Measurements from ENCODE around the gene PALLD. TPM values are rescaled to one million over a fixed set of nuclear protein-coding genes. Genes with fewer than 3 reads are reported as not detected.

The PALLD gene
- total RNA-seq, 2 experiments from 2014 or later: 0.49 to 0.78 TPM

DNA sequence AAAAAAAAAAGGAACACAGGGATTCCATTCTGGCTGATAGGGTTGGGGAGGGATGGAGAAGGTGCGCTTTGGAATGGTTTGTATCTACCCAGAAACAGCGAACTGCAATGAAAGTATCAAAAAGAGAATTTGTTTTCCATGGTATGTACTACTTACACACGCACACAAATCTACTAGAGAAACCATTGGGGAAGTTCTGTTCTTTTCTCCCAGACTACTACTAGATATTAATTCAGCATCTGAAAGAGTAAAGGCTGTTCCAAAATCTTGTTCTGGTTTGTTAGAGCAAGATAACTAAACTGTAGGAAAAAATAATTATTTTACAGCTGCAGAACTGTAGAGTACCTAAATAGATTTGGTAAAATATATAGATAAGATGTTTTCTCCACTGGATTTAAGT, 394.8 kb downstream of the PALLD start:
- Histone ChIP-seq H3K4me1 (ENCODE audit: insufficient read depth, low read length) (no peaks in the 10 kb centered on the region), H3K4me3 (ENCODE audit: low read length) (no peak overlapping the region), H3K36me3 (ENCODE audit: insufficient read depth, low read length) (no peaks in the 10 kb centered on the region), H3K9me3 (ENCODE audit: control insufficient read depth in 1 of 2, insufficient read depth in 1 of 2, low read length in 2 of 2) (no peaks in the 10 kb centered on the region), H3K27ac (ENCODE audit: low read depth in 1 of 2, low read length in 2 of 2) (no peak overlapping the region), H3K27me3 (ENCODE audit: control insufficient read depth in 1 of 2, insufficient read depth in 2 of 2, low read length in 2 of 2) (no peaks in the 10 kb centered on the region)
- peaks cover 6% of the 10 kb centered on the region for H3K36me3 Mint-ChIP-seq (ENCODE audit: low read depth)
- H3K4me3 Mint-ChIP-seq: no peak overlapping the region
- ChIA-PET CTCF (no interaction called here), POLR2A (no interaction called here)
- H3K27ac Mint-ChIP-seq: no peak overlapping the region
- intact Hi-C loops (cut with DNase I, micrococcal nuclease): no loop called here
- no peaks in the 10 kb centered on the region for H3K9me3 Mint-ChIP-seq
- ATAC-seq (ENCODE audit: poor library complexity) (no peak), DNase-seq (no peak)
- H3K27me3 Mint-ChIP-seq: no peaks in the 10 kb centered on the region
- TF ChIP-seq, protein P1, sequence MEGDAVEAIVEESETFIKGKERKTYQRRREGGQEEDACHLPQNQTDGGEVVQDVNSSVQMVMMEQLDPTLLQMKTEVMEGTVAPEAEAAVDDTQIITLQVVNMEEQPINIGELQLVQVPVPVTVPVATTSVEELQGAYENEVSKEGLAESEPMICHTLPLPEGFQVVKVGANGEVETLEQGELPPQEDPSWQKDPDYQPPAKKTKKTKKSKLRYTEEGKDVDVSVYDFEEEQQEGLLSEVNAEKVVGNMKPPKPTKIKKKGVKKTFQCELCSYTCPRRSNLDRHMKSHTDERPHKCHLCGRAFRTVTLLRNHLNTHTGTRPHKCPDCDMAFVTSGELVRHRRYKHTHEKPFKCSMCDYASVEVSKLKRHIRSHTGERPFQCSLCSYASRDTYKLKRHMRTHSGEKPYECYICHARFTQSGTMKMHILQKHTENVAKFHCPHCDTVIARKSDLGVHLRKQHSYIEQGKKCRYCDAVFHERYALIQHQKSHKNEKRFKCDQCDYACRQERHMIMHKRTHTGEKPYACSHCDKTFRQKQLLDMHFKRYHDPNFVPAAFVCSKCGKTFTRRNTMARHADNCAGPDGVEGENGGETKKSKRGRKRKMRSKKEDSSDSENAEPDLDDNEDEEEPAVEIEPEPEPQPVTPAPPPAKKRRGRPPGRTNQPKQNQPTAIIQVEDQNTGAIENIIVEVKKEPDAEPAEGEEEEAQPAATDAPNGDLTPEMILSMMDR (IDR thresholded peaks at IDR 0.05): no peak
- H3K4me1 Mint-ChIP-seq (ENCODE audit: low read depth): no peaks in the 10 kb centered on the region

DNA sequence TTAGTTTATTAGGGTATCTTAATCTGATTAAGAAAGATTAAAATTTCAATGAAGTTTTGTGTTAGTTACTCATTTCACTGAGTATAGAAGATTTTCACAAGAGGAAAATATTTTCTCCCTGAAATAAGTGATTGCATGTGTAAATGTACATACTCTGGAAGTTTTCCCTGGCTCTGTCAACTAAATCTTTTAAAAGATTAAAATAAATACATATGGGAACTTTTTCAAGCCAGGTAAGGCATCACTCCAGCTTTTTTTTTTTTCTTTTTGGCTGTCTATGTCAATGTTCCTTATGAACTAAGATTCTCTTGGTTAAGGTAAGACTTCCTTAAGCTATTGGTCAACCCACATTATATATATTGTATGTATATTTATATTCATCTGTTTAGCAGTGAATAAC, 395.6 kb downstream of the PALLD start:
- Histone ChIP-seq H3K36me3 (ENCODE audit: insufficient read depth, low read length) (no peaks in the 10 kb centered on the region), H3K9me3 (ENCODE audit: control insufficient read depth in 1 of 2, insufficient read depth in 1 of 2, low read length in 2 of 2) (no peaks in the 10 kb centered on the region), H3K27me3 (ENCODE audit: control insufficient read depth in 1 of 2, insufficient read depth in 2 of 2, low read length in 2 of 2) (no peaks in the 10 kb centered on the region), H3K27ac (ENCODE audit: low read depth in 1 of 2, low read length in 2 of 2) (no peak overlapping the region), H3K4me3 (ENCODE audit: low read length) (no peak overlapping the region), H3K4me1 (ENCODE audit: insufficient read depth, low read length) (no peaks in the 10 kb centered on the region)
- H3K36me3 Mint-ChIP-seq (ENCODE audit: low read depth): peaks cover 6% of the 10 kb centered on the region
- no peaks in the 10 kb centered on the region for H3K9me3 Mint-ChIP-seq
- DNase-seq: no peak
- ChIA-PET POLR2A (no interaction called here), CTCF (no interaction called here)
- TF ChIP-seq, protein P1 (IDR thresholded peaks at IDR 0.05): no peak
- no peak for ATAC-seq (ENCODE audit: poor library complexity)
- intact Hi-C loops (cut with DNase I, micrococcal nuclease): no loop called here
- H3K4me1 Mint-ChIP-seq (ENCODE audit: low read depth): no peaks in the 10 kb centered on the region
- no peak overlapping the region for H3K27ac Mint-ChIP-seq
- no peaks in the 10 kb centered on the region for H3K27me3 Mint-ChIP-seq
- no peak overlapping the region for H3K4me3 Mint-ChIP-seq

DNA sequence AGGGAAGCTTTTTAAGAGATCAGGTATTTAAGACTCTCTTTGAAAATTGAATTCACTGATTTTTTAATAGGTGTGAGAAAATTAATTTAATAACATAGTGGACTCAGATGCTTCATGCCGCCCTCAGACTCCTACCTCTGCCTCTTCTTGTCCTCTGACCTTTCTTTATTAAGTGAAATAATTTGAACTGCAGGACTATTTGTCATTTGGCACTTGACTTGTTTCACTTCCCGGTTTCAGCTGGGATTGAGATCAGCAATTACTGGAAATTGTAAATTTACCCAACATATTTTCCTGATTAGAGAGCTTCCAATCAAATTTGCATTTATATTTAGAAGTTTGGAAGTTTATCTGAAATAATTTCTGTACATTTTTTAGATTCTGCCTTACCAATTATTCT, 396.4 kb downstream of the PALLD start:
- Histone ChIP-seq H3K4me1 (ENCODE audit: insufficient read depth, low read length) (no peaks in the 10 kb centered on the region), H3K4me3 (ENCODE audit: low read length) (no peak overlapping the region), H3K27me3 (ENCODE audit: control insufficient read depth in 1 of 2, insufficient read depth in 2 of 2, low read length in 2 of 2) (no peaks in the 10 kb centered on the region), H3K27ac (ENCODE audit: low read depth in 1 of 2, low read length in 2 of 2) (no peak overlapping the region), H3K9me3 (ENCODE audit: control insufficient read depth in 1 of 2, insufficient read depth in 1 of 2, low read length in 2 of 2) (no peaks in the 10 kb centered on the region), H3K36me3 (ENCODE audit: insufficient read depth, low read length) (no peaks in the 10 kb centered on the region)
- ATAC-seq (ENCODE audit: poor library complexity) (no peak), DNase-seq (no peak)
- intact Hi-C loops (cut with DNase I, micrococcal nuclease): no loop called here
- H3K9me3 Mint-ChIP-seq: no peaks in the 10 kb centered on the region
- TF ChIP-seq, protein P1 (IDR thresholded peaks at IDR 0.05): no peak
- POLR2A ChIA-PET: interaction anchor here (0.6 kb wide), 1 partner anchor 888 kb away, joined by 3 read pairs; no protein-coding TSS in a partner anchor
- no peaks in the 10 kb centered on the region for H3K27me3 Mint-ChIP-seq
- H3K4me1 Mint-ChIP-seq (ENCODE audit: low read depth): no peaks in the 10 kb centered on the region
- no peak overlapping the region for H3K27ac Mint-ChIP-seq
- no peak overlapping the region for H3K4me3 Mint-ChIP-seq
- H3K36me3 Mint-ChIP-seq (ENCODE audit: low read depth): peaks cover 6% of the 10 kb centered on the region
- CTCF ChIA-PET: no interaction called here
